Subcutaneous abdominal adipose tissue (tissue), 5 donors: Measurements from ENCODE around the gene MCFD2.

Experiments used
- H3K27ac ChIP-seq: one replicate; pipeline ENCODE4 v1.7.0; 2013; ENCODE audit warnings: low read depth, mild to moderate bottlenecking, inconsistent platforms, low read length, moderate library complexity
- H3K27me3 ChIP-seq, 5 donors: one replicate each; pipeline ENCODE4 v1.7.0; 2013; ENCODE audit warnings: low read length in 5 of 5, inconsistent platforms in 1 of 5; ENCODE audit not compliant: control insufficient read depth in 5 of 5, insufficient read depth in 4 of 5
- H3K36me3 ChIP-seq, 5 donors: one replicate each; pipeline ENCODE4 v1.7.0; 2013; ENCODE audit warnings: low read length in 5 of 5; ENCODE audit not compliant: control insufficient read depth in 5 of 5, insufficient read depth in 5 of 5
- H3K4me1 ChIP-seq, 5 donors: one replicate each; pipeline ENCODE4 v1.7.0; 2013; ENCODE audit warnings: low read length in 5 of 5, mild to moderate bottlenecking in 3 of 5, moderate library complexity in 1 of 5; ENCODE audit not compliant: control insufficient read depth in 5 of 5, insufficient read depth in 5 of 5
- H3K4me3 ChIP-seq, 5 donors: one replicate each; pipeline ENCODE4 v1.7.0; 2013; ENCODE audit warnings: low read length in 5 of 5, low read depth in 1 of 5
- H3K9ac ChIP-seq, 5 donors: one replicate each; pipeline ENCODE4 v1.7.0; 2013; ENCODE audit warnings: low read length in 5 of 5, mild to moderate bottlenecking in 4 of 5, moderate library complexity in 3 of 5
- H3K9me3 ChIP-seq, 5 donors: one replicate each; pipeline ENCODE4 v1.7.0; 2013; ENCODE audit warnings: low read length in 5 of 5; ENCODE audit not compliant: control insufficient read depth in 5 of 5
- donor health status: healthy.
- donor health status: healthy.
- donor health status: healthy.
- donor health status: healthy.
- donor health status: healthy.

MCFD2 gene

GRCh38 chr2:46863882-46864281 lies 51.7 kb downstream of the MCFD2 start:
- no peak overlapping the region for H3K27ac ChIP-seq
- peaks cover 0 to 16% (median 6%) of the 10 kb centered on the region in 5 donors for H3K9me3 ChIP-seq
- H3K4me1 ChIP-seq: peaks cover 5 to 21% (median 9%) of the 10 kb centered on the region in 5 donors
- no peak overlapping the region for H3K4me3 ChIP-seq
- no peaks in the 10 kb centered on the region for H3K36me3 ChIP-seq
- H3K9ac ChIP-seq: no peak overlapping the region
- H3K27me3 ChIP-seq: peaks cover 0 to 2% (median 0%) of the 10 kb centered on the region in 5 donors

GRCh38 chr2:46862514-46862913 lies 53.1 kb downstream of the MCFD2 start:
- Histone ChIP-seq H3K27me3 (peaks cover 0 to 2% (median 0%) of the 10 kb centered on the region in 5 donors), H3K27ac (no peak overlapping the region), H3K4me1 (peaks cover 5 to 23% (median 13%) of the 10 kb centered on the region in 5 donors), H3K9me3 (peaks cover 0 to 16% (median 6%) of the 10 kb centered on the region in 5 donors), H3K9ac (no peak overlapping the region), H3K4me3 (no peak overlapping the region), H3K36me3 (no peaks in the 10 kb centered on the region)

- H3K36me3 ChIP-seq: no peaks in the 10 kb centered on the region
- peaks cover 0 to 16% (median 6%) of the 10 kb centered on the region in 5 donors for H3K9me3 ChIP-seq
- no peak overlapping the region for H3K4me3 ChIP-seq
- no peak overlapping the region for H3K27ac ChIP-seq
- H3K4me1 ChIP-seq: peaks cover 5 to 22% (median 13%) of the 10 kb centered on the region in 5 donors
- peak overlapping the region in 1 of 5 donors; percentile 23 for H3K9ac ChIP-seq
- peaks cover 0 to 2% (median 0%) of the 10 kb centered on the region in 5 donors for H3K27me3 ChIP-seq
Observed at GRCh38 chr2:46861916-46862315, 53.7 kb downstream of the MCFD2 start.

- H3K27ac ChIP-seq: peak overlapping the region; percentile 48
- H3K36me3 ChIP-seq: no peaks in the 10 kb centered on the region
- peaks cover 0 to 3% (median 0%) of the 10 kb centered on the region in 5 donors for H3K9me3 ChIP-seq
- H3K9ac ChIP-seq: no peak overlapping the region
- H3K4me1 ChIP-seq: peaks cover 5 to 28% (median 17%) of the 10 kb centered on the region in 5 donors
- H3K27me3 ChIP-seq: peaks cover 0 to 2% (median 0%) of the 10 kb centered on the region in 5 donors
- H3K4me3 ChIP-seq: no peak overlapping the region
Observed at GRCh38 chr2:46859482-46859881, 56.1 kb downstream of the MCFD2 start.

- no peak overlapping the region for H3K9ac ChIP-seq
- H3K4me1 ChIP-seq: peaks cover 5 to 32% (median 17%) of the 10 kb centered on the region in 5 donors
- H3K27ac ChIP-seq: peak overlapping the region; percentile 48
- H3K9me3 ChIP-seq: no peaks in the 10 kb centered on the region
- no peak overlapping the region for H3K4me3 ChIP-seq
- H3K36me3 ChIP-seq: no peaks in the 10 kb centered on the region
- H3K27me3 ChIP-seq: no peaks in the 10 kb centered on the region
Observed at GRCh38 chr2:46858702-46859090, 56.9 kb downstream of the MCFD2 start.

GRCh38 chr2:46857871-46858701 lies 57.5 kb downstream of the MCFD2 start:
- peaks cover 5 to 32% (median 17%) of the 10 kb centered on the region in 5 donors for H3K4me1 ChIP-seq

GRCh38 chr2:46856336-46856735 lies 59.3 kb downstream of the MCFD2 start:
- Histone ChIP-seq H3K4me1 (peaks cover 0 to 25% (median 9%) of the 10 kb centered on the region in 5 donors), H3K36me3 (no peaks in the 10 kb centered on the region), H3K27me3 (no peaks in the 10 kb centered on the region), H3K27ac (peak overlapping the region; percentile 27), H3K9ac (no peak overlapping the region), H3K9me3 (no peaks in the 10 kb centered on the region), H3K4me3 (no peak overlapping the region)

More at GRCh38 chr2:46857871-46858701, 57.5 kb downstream of the MCFD2 start:
- Histone ChIP-seq H3K9me3 (no peaks in the 10 kb centered on the region), H3K36me3 (no peaks in the 10 kb centered on the region), H3K4me3 (no peak overlapping the region), H3K9ac (no peak overlapping the region), H3K27ac (peak overlapping the region; percentile 48), H3K27me3 (no peaks in the 10 kb centered on the region)

- H3K9me3 ChIP-seq: no peaks in the 10 kb centered on the region
- peaks cover 0 to 25% (median 9%) of the 10 kb centered on the region in 5 donors for H3K4me1 ChIP-seq
- no peak overlapping the region for H3K4me3 ChIP-seq
- H3K9ac ChIP-seq: no peak overlapping the region
- H3K27me3 ChIP-seq: no peaks in the 10 kb centered on the region
- H3K36me3 ChIP-seq: no peaks in the 10 kb centered on the region
- H3K27ac ChIP-seq: peak overlapping the region; percentile 27
Observed at GRCh38 chr2:46855805-46856204, 59.8 kb downstream of the MCFD2 start.

GRCh38 chr2:46854260-46854659 lies 61.3 kb downstream of the MCFD2 start:
- H3K9me3 ChIP-seq: no peaks in the 10 kb centered on the region
- peaks cover 3 to 40% (median 18%) of the 10 kb centered on the region in 5 donors for H3K4me1 ChIP-seq
- peak overlapping the region; percentile 33 for H3K27ac ChIP-seq
- no peak overlapping the region for H3K4me3 ChIP-seq
- no peaks in the 10 kb centered on the region for H3K36me3 ChIP-seq
- H3K9ac ChIP-seq: no peak overlapping the region
- no peaks in the 10 kb centered on the region for H3K27me3 ChIP-seq

GRCh38 chr2:46852598-46852997 lies 63.0 kb downstream of the MCFD2 start:
- Histone ChIP-seq H3K4me1 (peaks cover 9 to 48% (median 28%) of the 10 kb centered on the region in 5 donors), H3K27ac (no peak overlapping the region)

More at GRCh38 chr2:46852598-46852997, 63.0 kb downstream of the MCFD2 start:
- no peaks in the 10 kb centered on the region for H3K9me3 ChIP-seq
- H3K4me3 ChIP-seq: no peak overlapping the region
- H3K9ac ChIP-seq: no peak overlapping the region
- no peaks in the 10 kb centered on the region for H3K27me3 ChIP-seq
- no peaks in the 10 kb centered on the region for H3K36me3 ChIP-seq
